Heart left ventricle (tissue), 16 donors: ENCODE data around the gene SHISA8. TPM values are rescaled to one million over a fixed set of nuclear protein-coding genes. Genes with fewer than 3 reads are reported as not detected.

Source experiments
- ATAC-seq, 4 donors: fragments of 200-7000 bp; cut with Tn5 transposase; one replicate each; pipeline ENCODE4 v1.9.1; 2020 to 2022; ENCODE audit warnings: moderate library complexity in 4 of 4, mild to moderate bottlenecking in 3 of 4, moderate number of reproducible peaks in 1 of 4
- DNase-seq, 5 donors: peaks; one replicate each; pipeline ENCODE4 v3.0.0-alpha.2; 2020
- H3K27ac ChIP-seq, 12 donors: fragments of 200-600 bp; sonication (generic) in 4 of 12; one replicate each; pipeline versions ENCODE4 v1.5.0 to v1.8.0; 2016 to 2022; ENCODE audit warnings: mild to moderate bottlenecking in 2 of 12
- H3K27me3 ChIP-seq, 9 donors: fragments of 200-600 bp; sonication (generic) in 2 of 9; one replicate each; pipeline versions ENCODE4 v1.5.1 to v1.8.0; 2016 to 2022; ENCODE audit warnings: mild to moderate bottlenecking in 3 of 9
- H3K36me3 ChIP-seq, 9 donors: fragments of 200-600 bp; sonication (generic) in 2 of 9; one replicate each; pipeline versions ENCODE4 v1.5.0 to v1.8.0; 2018 to 2022; ENCODE audit warnings: mild to moderate bottlenecking in 2 of 9
- H3K4me1 ChIP-seq, 12 donors: fragments of 200-600 bp; sonication (generic) in 4 of 12; one replicate each; pipeline versions ENCODE4 v1.5.0 to v1.8.0; 2016 to 2022; ENCODE audit warnings: mild to moderate bottlenecking in 3 of 12
- H3K4me3 ChIP-seq, 12 donors: fragments of 200-600 bp; sonication (generic) in 4 of 12; one replicate each; pipeline versions ENCODE4 v1.5.0 to v1.8.0; 2017 to 2022; ENCODE audit warnings: mild to moderate bottlenecking in 9 of 12, moderate library complexity in 4 of 12
- H3K9me3 ChIP-seq, 12 donors: fragments of 200-600 bp; sonication (generic) in 4 of 12; one replicate each; pipeline versions ENCODE4 v1.5.0 to v1.8.0; 2016 to 2022; ENCODE audit warnings: mild to moderate bottlenecking in 1 of 12
- POLR2A ChIP-seq, 2 donors: fragments of 450-650 bp; IDR thresholded peaks; one replicate each; pipeline ENCODE4 v1.6.1; 2017; ENCODE audit warnings: antibody characterized with exemption in 2 of 2, mild to moderate bottlenecking in 2 of 2, moderate library complexity in 2 of 2
- WGBS, 4 donors: extraction: QIAGEN DNeasy Blood & Tissue Kit in 2 of 4; methylation state at CpG; one replicate each; pipeline versions ENCODE4 v1.1.5 to v1.1.7; 2013 to 2018; 5-methylcytosine and 5-hydroxymethylcytosine counted together
- intact Hi-C, 10 donors: fragments of 100-400 bp; cut with DNase I; formaldehyde crosslinking; loops; one replicate each; pipeline versions ENCODE4 v1.11.1 to v1.14.2; 2022
- polyA plus RNA-seq, 2 donors: library from polyadenylated mRNA; stranded (reverse); fragments of 200-250 nt; gene quantifications; one replicate each; pipeline ENCODE4 v1.2.3, GENCODE V29; 2013
- total RNA-seq, 9 donors: library from RNA; depleted of rRNA in 2 of 9; stranded (reverse); fragments of >200 nt in 2 of 9; fragmentation: NEBNext Ultra II Directional in 3 of 9; extraction: Animal tissue kit (Norgen Biotek cat#: 25700) in 3 of 9; gene quantifications; one replicate each; pipeline versions ENCODE4 v1.1.0 to v1.2.4, GENCODE V29; 2016 to 2023
- TF ChIP-seq, protein P1 (sequence below), 12 donors: fragments of 200-600 bp; sonication (generic) in 4 of 12; IDR thresholded peaks; one replicate each; pipeline versions ENCODE4 v1.5.0 to v1.8.0; 2018 to 2022; ENCODE audit warnings: antibody characterized with exemption in 12 of 12, mild to moderate bottlenecking in 5 of 12
- donor health status: ischemic (EF 13 %, LVEDD 7.1; RV severe dilation, severe dysfunction).
- donor health status: healthy with polysubstance abuse.
- donor health status: DM: no; HTN: yes; CAD: no.
- donor health status: DM: no; HTN: no; CAD: no.
- donor health status: ischemic (EF 25% LVEDD 6.9; RV normal size, moderate dysfunction).
- donor health status: ischemic (EF 25% LVEDD 5.7; RV mildly dilated, moderate dysfunction).
- donor health status: healthy.
- donor health status: DM: yes; HTN: yes; CAD: no.
- donor health status: ischemic (EF 35%, LVEDD 5.7; RV mildly dilated, moderate dysfunction).
- donor health status: nonischemic (EF 11% LVEDD 7.7; RV severe dilation, severe dysfunction).
- donor health status: DM: yes; HTN: yes; CAD: no.
- donor health status: PGD.
- donor health status: ischemic (EF 29% LVEDD 5.4; RV normal size, mild dysfunction).
- donor health status: nonischemic (EF 23%, LVEDD 6.1; RV moderate dilation, normal function).

The SHISA8 gene
- total and polyA plus RNA-seq, 11 donors, result 0.48 to 4.4 (median 1.2) TPM; not detected in 1

DNA sequence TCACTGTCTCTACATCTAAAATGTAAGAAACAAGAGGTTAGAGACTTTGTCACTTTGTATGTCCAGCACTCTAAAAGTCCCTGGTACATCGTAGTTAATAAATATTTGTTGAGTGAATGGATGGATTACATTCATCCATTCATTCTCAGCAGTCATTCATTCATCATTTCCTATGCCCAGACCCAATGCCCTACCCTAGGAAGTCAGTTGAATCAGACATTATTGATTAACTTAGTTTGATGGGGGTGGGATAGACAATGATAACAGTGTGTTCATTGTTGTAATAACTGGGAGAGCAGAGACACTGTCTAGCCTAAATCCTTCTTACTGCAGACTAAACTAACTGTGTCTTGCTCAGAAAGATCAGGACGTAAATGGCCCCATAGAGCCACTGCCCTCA, 33.3 kb upstream of the SHISA8 start:
- DNase-seq (no peak), ATAC-seq (no peak)
- intact Hi-C loops, result no loop called here
- H3K9me3 ChIP-seq, result no peaks in the 10 kb centered on the region
- H3K27me3 ChIP-seq, result peaks cover 0 to 7% (median 0%) of the 10 kb centered on the region in 9 donors
- no peak overlapping the region for H3K4me3 ChIP-seq
- TF ChIP-seq POLR2A (IDR thresholded peaks at IDR 0.05), result no peak
- TF ChIP-seq, protein P1, sequence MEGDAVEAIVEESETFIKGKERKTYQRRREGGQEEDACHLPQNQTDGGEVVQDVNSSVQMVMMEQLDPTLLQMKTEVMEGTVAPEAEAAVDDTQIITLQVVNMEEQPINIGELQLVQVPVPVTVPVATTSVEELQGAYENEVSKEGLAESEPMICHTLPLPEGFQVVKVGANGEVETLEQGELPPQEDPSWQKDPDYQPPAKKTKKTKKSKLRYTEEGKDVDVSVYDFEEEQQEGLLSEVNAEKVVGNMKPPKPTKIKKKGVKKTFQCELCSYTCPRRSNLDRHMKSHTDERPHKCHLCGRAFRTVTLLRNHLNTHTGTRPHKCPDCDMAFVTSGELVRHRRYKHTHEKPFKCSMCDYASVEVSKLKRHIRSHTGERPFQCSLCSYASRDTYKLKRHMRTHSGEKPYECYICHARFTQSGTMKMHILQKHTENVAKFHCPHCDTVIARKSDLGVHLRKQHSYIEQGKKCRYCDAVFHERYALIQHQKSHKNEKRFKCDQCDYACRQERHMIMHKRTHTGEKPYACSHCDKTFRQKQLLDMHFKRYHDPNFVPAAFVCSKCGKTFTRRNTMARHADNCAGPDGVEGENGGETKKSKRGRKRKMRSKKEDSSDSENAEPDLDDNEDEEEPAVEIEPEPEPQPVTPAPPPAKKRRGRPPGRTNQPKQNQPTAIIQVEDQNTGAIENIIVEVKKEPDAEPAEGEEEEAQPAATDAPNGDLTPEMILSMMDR (IDR thresholded peaks at IDR 0.05), result no peak
- H3K27ac ChIP-seq, result no peak overlapping the region
- no peaks in the 10 kb centered on the region for H3K36me3 ChIP-seq
- H3K4me1 ChIP-seq, result peaks cover 0 to 29% (median 9%) of the 10 kb centered on the region in 12 donors
- 92 to 98% (median 95%) methylated on average over 2 of the region's 2 CpGs for WGBS, 4 donors

DNA sequence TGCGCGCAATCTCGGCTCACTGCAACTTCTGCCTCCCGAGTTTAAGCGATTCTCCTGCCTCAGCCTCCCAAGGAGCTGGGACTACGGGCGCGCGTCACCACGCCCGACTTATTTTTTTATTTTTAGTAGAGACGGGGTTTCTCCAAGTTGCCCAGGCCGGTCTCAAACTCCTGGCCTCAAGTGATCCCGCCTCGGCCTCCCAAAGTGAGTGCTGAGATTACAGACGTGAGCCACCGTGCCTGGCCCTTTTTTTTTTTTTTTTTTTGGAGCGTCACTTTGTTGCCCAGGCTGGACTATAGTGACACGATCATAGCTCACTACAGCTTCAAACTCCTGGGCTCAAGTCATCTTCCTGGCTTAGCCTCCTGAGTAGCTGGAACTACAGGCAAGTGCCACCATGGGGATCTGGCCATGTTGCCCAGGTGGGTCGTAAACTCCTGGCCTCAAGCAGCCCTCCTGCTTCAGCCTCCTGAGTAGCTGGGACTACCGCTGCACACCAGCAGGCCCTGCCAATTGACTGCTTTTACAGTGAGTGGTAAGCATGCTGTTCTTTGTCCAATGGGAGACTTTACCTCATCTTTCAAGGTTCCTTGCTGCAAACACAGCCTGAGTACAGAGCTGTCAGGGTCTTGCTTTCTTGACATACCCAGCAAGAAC, 32.7 kb upstream of the SHISA8 start:
- intact Hi-C loops, result no loop called here
- DNase-seq (no peak), ATAC-seq (no peak)
- TF ChIP-seq, protein P1 (IDR thresholded peaks at IDR 0.05), result no peak
- TF ChIP-seq POLR2A (IDR thresholded peaks at IDR 0.05), result no peak
- Histone ChIP-seq H3K27ac (peak overlapping the region in 3 of 12 donors; percentile 3 to 50 (median 34)), H3K4me1 (peaks cover 0 to 31% (median 9%) of the 10 kb centered on the region in 12 donors), H3K4me3 (peak overlapping the region in 11 of 12 donors; percentile 57 to 79 (median 69)), H3K9me3 (no peaks in the 10 kb centered on the region), H3K36me3 (no peaks in the 10 kb centered on the region), H3K27me3 (peaks cover 0 to 7% (median 0%) of the 10 kb centered on the region in 9 donors)
- WGBS, 4 donors, result 71 to 78% (median 72%) methylated on average over 21 of the region's 21 CpGs

DNA sequence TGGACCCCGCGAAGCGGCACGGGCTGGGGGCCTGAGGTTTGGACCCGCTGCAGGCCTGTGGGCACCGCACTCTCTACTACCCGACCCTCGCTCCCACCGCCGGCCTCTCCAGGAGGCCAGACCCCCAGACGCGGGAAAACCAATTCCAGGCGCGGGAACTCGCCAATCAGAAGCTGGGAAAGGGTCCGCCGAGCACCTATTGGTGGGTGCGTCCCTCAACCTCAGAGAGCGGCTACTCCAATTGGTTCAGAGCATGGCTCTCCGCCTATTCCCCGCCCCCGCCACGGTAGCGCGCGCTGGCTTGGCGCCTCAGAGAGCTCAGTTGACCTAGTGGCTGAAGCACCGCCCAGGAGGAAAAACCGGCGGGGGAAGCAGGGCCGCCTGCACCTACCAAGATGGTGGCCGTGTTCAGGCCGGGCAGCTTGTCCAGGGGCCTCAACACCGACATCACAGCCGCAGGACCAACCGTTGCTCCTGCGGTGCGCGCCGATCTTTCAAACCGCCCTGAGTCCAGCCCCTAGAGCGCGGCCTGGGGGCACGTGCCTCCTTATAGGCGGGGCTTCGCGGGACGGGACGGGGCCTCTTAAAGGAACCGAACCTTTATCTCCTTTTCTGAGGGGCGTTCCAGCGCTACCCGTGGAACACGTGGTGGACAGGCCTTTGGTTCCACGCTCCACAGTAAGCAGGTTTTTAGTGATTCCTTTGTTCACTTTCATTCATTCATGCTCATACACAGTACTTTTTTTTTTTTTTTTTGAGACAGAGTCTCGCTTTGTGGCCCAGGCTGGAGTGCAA, 32.0 kb upstream of the SHISA8 start, which contains the start of gene CENPM:
Gene CENPM, minus strand, starts transcription at position 524 of the 795 bp plus-strand sequence. Its CDS starts 76 bp downstream, at position 448.
- H3K4me3 ChIP-seq, result peak within 1 kb of the TSS; percentile 50 to 79 (median 69)
- 2 to 4% (median 2%) methylated on average over 16 to 56 of the region's 56 CpGs for WGBS, 4 donors
- H3K36me3 ChIP-seq, result no peaks in the 10 kb centered on the region
- H3K27me3 ChIP-seq, result peaks cover 0 to 4% (median 0%) of the 10 kb centered on the region in 9 donors
- intact Hi-C loops, result no loop called here
- ATAC-seq (peak; percentile 96 to 99 (median 98)), DNase-seq (peak; percentile 92 to 94 (median 93))
- no peak for TF ChIP-seq POLR2A (IDR thresholded peaks at IDR 0.05)
- TF ChIP-seq, protein P1 (IDR thresholded peaks at IDR 0.05), result peak in 1 of 12 donors; percentile 1
- no peaks in the 10 kb centered on the region for H3K9me3 ChIP-seq
- peaks cover 0 to 31% (median 9%) of the 10 kb centered on the region in 12 donors for H3K4me1 ChIP-seq
- H3K27ac ChIP-seq, result peak within 1 kb of the TSS in 4 of 12 donors; percentile 3 to 50 (median 29)
